SK-N-MC (cell line): Measurements from ENCODE around the gene POMC.

Source experiments
- EZH2 ChIP-seq: fragments of 200-600 bp; sonication (generic); IDR thresholded peaks from one replicate; pipeline ENCODE4 v1.6.1; 2017; ENCODE audit warnings: antibody characterized with exemption
- FOXP2 ChIP-seq: optimal IDR thresholded peaks from 2 replicates; pipeline ENCODE3; 2011; ENCODE audit warnings: mild to moderate bottlenecking, moderate library complexity; ENCODE audit not compliant: insufficient read depth; ENCODE audit errors: extremely low read length, control extremely low read depth
- POLR2AphosphoS5 ChIP-seq: IDR thresholded peaks from 2 replicates; pipeline ENCODE4 v1.6.1; 2012; ENCODE audit warnings: mild to moderate bottlenecking, low read depth, low read length, borderline replicate concordance

- TF ChIP-seq POLR2AphosphoS5, result no peak
- no peak for TF ChIP-seq EZH2
- no peak for TF ChIP-seq FOXP2
Observed at GRCh38 chr2:25176138-25176537, 7.8 kb upstream of the POMC start.
